GM12801 (cell line): ENCODE results near the gene C2CD4B.

Experiments
- CTCF ChIP-seq: IDR thresholded peaks from one replicate; pipeline ENCODE4 v1.5.1; 2011; ENCODE audit warnings: control low read depth; ENCODE audit not compliant: insufficient read length; ENCODE audit errors: extremely low read depth

C2CD4B gene

GRCh38 chr15:62124973-62125303 lies 40.1 kb downstream of the C2CD4B start:
- TF ChIP-seq CTCF, result no peak

- no peak for TF ChIP-seq CTCF
Observed at GRCh38 chr15:62124176-62124972, 40.7 kb downstream of the C2CD4B start.

- TF ChIP-seq CTCF, result no peak
Observed at GRCh38 chr15:62122249-62122648, 42.8 kb downstream of the C2CD4B start.

- TF ChIP-seq CTCF, result no peak
Observed at GRCh38 chr15:62121273-62122015, 43.6 kb downstream of the C2CD4B start.

GRCh38 chr15:62120776-62121175 lies 44.3 kb downstream of the C2CD4B start:
- TF ChIP-seq CTCF, result no peak

GRCh38 chr15:62119874-62120273 lies 45.2 kb downstream of the C2CD4B start:
- no peak for TF ChIP-seq CTCF

GRCh38 chr15:62119227-62119864 lies 45.7 kb downstream of the C2CD4B start:
- no peak for TF ChIP-seq CTCF
